GM18502 (cell line): ENCODE results near the gene AMPD1.

Source experiments
- ATAC-seq: cut with Tn5 transposase; IDR thresholded peaks from one replicate; pipeline ENCODE4 v1.9.1; 2021; ENCODE audit warnings: mild to moderate bottlenecking; ENCODE audit not compliant: unreplicated experiment, poor library complexity

Gene AMPD1

DNA sequence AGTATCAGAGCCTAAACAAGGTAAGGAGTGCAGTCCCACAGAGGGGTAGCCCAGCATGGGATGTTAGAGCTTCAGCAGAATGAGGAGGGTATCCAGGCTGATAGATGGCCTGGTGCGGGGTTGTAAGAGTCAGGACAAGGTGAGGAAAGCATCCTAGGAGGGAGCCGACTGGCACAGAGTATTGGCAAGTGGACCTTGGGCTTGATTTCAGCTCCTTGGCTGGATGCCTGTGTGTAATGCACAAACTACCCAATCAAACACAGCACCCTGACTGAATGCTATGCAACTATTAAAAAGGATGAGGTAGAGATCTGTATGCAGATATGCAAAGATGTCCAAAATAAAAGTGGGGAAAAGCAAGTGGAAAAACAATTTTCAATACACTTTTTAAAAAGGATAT lies 43.5 kb downstream of the AMPD1 start:
- ATAC-seq = no peak

- ATAC-seq = no peak
Observed at GRCh38 chr1:114648503-114648902, 46.8 kb downstream of the AMPD1 start.

- no peak for ATAC-seq
Observed at GRCh38 chr1:114641377-114641776, 54.0 kb downstream of the AMPD1 start.

GRCh38 chr1:114638910-114639309 lies 56.4 kb downstream of the AMPD1 start:
- no peak for ATAC-seq

DNA sequence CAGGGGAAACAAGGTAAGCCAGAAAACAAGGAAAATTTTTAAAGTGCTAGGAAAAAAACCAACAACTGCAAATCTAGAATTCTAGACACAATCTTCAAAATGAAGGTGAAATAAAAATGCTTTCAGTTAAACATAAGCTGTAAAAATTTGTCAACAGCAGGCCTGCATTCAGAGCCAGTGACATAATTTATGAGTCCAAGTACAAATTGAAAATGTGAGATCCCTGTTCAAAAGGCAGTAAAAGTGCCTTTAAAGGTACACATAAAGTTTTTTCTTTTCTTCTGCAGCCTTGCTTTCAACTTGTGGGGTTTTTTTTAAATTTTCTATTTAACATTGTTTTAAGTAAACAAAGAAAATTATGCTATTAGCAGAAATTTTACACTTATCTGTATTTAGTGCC lies 62.9 kb downstream of the AMPD1 start:
- ATAC-seq = no peak

DNA sequence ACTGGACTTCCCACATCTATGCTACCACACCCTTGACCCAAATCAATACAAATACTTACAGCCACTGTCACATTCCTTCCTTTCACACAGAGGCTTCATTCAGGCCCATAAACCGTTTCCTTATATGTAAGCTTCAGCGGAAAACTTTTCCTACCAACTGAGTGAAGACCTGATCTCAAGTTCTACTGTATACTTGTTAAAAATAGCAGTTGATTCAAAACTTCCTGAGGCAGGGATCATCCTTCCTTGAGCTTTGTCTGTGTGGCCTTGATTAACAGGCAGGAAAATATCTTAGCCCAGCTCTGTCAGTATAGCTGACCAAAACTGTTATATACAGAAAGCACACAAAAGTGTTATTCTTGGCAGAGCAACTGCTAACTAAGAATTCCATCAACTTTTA lies 68.2 kb downstream of the AMPD1 start:
- no peak for ATAC-seq

GRCh38 chr1:114623364-114623763 lies 72.0 kb downstream of the AMPD1 start:
- no peak for ATAC-seq
